Measurements from ENCODE around the gene SSRP1. TPM values are rescaled to one million over a fixed set of nuclear protein-coding genes. Genes with fewer than 3 reads are reported as not detected.
"Not testable (repeated sequence)": the region's sequence is repeated elsewhere in the genome, so short reads cannot be mapped to it uniquely, and the experiment has no call there.

SSRP1 gene, protein sequence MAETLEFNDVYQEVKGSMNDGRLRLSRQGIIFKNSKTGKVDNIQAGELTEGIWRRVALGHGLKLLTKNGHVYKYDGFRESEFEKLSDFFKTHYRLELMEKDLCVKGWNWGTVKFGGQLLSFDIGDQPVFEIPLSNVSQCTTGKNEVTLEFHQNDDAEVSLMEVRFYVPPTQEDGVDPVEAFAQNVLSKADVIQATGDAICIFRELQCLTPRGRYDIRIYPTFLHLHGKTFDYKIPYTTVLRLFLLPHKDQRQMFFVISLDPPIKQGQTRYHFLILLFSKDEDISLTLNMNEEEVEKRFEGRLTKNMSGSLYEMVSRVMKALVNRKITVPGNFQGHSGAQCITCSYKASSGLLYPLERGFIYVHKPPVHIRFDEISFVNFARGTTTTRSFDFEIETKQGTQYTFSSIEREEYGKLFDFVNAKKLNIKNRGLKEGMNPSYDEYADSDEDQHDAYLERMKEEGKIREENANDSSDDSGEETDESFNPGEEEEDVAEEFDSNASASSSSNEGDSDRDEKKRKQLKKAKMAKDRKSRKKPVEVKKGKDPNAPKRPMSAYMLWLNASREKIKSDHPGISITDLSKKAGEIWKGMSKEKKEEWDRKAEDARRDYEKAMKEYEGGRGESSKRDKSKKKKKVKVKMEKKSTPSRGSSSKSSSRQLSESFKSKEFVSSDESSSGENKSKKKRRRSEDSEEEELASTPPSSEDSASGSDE
- total RNA-seq (2014; rRNA removed; shearing (Covaris generic)) = 120 and 125 TPM in 2 replicates
- 81.1 and 86.4 TPM in 2 replicates for polyA plus RNA-seq (2014; cell fraction: nucleus; rRNA removed)

DNA sequence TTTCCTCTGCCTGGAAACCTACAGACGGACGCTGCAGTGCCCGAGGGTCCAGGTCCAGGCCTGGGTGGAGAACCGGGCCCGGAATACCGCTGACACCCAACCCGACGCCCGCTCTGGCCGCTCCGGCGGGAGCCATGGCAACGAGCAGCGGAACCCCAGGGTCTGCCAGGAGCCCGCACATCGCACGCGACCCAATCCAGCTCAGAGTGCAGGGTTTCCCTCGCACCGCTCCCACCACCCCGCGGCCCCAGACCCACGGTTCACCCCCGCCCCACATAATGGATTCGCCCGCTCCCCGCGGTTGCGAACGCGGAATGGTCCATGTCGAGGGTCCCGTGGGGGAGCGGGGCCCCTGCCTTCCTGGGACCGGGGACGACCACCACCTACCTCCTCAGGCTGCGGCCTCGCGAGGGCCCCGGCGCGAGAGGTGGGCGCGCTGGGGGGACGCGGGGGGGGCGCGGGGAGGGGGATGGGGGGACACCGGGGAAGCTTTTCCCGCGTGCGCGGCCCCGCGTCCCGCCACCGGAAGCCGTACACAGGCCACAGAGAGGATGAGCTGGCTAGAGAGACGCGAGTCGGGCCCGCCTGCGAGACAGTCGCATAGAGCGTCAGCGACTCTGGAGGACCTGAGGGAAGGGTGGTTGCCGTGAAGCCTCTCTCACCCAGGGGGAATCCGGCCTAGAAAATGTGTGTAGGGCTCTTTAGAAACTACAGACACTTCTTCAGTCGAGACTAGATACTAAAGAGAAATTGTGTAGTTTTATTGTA is at the start of gene SSRP1:
Gene SSRP1, minus strand, starts transcription at position 550 of the 768 bp plus-strand sequence. CDS start 771 bp downstream, outside the sequence.
- peak; percentile 78 for DNase-seq (ENCODE audit: extremely low read depth, low read depth)

DNA sequence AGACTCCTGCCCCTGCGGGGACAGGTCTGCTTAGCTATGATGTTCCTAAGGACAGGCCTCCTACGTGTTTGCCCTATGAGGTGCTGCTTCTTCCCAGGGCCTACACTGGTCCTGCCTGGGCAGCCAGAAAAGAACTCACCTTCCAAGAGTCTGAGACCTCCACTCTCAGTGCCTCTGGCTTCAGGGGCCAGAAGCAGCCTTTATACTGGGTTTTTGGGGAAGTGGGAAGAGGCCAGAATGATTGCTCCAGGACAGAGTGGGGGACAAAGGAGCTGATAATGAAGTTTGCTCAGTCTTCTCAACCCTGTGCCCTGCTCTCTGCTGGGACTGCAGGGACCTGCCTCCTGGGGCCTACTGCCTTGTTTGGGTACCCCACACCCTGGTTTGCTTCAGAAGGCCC is 45.3 kb upstream of the SSRP1 start, which contains the start of gene PRG3:
Gene PRG3, minus strand, starts transcription at position 176 of the 400 bp plus-strand sequence. CDS start 442 bp downstream, outside the sequence.
- no peak for DNase-seq (ENCODE audit: extremely low read depth, low read depth)

DNA sequence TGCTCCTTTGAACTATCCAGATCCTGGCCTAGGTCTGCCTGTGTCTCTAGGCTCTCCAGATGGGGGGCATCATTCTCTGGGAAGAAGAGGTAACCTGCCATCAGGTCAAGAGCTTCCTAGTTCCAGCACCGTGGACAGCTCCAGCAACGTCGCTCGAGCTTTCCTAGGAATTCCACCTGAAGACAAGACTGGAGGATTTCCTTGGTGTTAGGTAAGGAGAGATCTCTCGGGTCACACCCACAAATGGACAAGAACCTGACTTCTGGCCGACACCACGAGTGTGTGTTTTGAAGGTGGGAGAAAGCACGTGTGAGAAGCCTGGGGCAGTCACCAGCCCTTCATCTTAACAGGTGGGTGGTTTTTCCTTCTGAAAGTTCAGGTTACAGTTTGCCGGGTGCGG is 44.0 kb upstream of the SSRP1 start:
- peak; percentile 2 for DNase-seq (ENCODE audit: extremely low read depth, low read depth)

DNA sequence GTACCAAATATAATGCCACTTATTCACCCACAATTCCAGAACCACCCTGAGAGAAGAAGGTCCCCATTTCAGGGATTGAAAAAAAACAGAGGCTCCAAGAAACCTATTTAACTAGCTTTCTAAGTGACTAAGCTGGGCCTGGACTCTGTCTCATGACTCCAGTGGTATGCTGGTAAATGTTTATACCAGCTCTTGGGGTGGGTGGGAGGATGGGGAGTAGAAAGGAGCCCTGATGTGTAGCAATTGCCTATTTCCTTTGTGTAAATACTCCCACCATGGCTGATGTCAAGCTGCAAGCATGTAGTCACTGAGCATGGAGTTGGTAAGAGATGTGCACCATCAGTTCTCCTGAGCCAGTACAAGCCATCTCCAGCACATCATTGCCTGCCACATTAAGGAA is 42.5 kb upstream of the SSRP1 start:
- DNase-seq (ENCODE audit: extremely low read depth, low read depth) = no peak

DNA sequence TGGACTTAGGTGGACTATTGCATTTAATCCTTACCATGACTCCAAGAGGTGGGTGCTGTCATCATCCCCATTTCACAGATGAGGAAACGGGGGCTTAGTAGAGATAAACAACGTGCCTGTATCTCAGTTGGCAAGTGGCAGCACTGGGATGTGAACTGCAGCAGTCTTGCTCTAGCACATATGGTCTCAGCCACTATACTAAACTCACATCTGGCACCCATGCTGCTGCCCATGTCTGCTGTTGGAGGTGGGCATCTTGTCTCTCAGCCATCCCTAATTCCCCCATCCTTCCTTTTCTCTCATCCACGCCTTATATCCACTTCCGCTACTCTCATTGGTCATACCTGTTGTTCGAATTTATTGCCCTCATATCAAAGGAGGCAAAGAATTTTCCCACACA is 41.4 kb upstream of the SSRP1 start:
- DNase-seq (ENCODE audit: extremely low read depth, low read depth) = no peak

DNA sequence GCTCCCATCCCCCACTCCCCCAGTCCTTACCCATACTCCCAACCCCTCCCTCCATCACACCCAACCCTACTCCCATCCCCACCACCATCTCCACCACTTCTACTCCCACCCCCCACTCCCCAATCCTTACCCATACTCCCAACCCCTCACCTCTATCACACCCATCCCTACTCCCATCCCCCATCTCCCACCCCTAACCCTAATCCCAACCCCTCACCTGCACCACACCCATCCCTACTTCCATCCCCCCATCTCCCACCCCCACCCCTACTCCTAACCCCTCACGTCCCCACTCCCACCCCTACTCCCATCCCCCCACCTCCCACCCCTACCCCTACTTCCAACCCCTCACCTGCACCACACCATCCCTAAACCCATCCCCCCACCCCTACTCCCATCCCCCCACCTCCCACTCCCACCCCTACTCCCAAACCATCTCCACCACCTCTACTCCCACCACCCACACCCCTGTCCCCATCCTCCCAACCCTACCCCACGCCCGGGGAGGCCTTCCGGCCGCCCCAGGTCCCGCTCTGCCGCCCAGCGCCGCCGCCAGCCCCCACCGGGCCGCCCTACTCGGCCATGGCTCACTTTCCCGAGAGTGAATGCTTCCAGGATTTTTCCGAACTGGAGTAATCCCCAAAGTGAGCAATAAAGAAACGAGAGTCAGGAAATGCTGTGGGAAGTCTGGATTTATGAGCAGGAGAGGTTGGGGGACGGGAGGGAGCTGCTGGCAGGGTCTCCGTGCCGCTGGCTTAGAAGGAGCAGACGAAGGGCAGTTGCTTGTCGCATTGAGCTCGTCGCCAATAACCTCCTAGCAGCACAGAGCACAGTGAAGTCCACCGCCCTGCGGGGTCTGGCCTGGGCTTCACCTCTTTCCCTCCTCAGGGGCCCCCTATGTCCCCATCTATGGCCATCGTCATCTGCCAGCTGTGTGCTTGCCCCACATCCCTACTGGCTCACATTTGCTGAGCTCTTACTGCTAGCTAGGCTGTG is 40.7 kb upstream of the SSRP1 start:
- DNase-seq (ENCODE audit: extremely low read depth, low read depth) = no peak

DNA sequence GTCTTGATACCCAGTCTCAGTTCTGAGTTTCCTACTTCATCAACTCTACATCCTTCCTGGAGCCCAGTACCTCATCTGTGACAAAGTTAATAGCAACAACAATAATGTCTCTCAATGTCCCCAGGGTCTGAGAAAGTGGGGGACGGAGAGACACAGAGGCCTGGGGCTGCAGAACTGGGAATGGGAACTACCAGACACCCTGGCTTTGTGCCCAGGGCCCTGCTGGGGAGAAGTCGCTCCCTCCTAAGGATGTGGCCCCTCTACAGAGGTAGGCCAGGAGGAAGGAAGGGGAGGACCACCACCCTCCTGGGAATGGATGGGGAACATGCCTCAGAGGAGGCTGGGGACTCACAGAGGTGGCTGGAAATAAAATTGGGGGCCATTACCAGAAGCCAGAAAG is 39.8 kb upstream of the SSRP1 start:
- no peak for DNase-seq (ENCODE audit: extremely low read depth, low read depth)

DNA sequence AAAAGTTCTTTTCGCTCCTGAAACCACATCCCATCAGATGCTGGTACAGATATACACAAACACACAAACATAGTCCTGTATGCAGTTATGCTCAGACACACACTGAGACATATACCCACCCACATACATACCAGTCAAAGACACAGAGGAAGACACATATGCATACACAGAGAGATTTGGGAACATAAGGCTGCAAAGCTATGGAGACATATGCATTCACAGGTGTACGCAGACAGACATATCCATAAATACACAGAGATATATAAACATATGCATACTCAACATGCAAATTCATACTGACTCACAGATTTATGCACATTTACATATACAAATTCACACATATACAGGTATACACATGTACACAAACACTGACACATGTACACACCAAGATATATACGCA is 39.3 kb upstream of the SSRP1 start:
- DNase-seq (ENCODE audit: extremely low read depth, low read depth) = no peak

DNA sequence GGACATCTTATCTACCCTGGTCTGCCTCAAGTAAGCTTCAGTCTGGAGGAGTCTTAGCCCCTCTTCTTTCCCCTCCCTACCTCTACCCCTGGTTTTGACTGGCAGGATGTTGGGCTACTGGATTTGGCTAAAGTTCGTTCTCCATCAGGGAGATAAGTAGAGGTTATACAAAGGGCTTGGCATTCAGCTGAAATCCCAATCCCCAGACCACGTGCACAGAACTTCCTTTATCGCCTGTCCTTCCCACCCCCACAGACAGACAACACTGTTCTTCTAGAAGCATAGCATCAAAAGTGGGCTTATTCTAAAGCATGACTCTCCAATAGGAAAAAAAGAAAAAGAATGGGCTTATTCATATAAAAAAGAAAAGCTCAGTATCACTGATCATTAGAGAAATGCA is 37.5 kb upstream of the SSRP1 start:
- DNase-seq (ENCODE audit: extremely low read depth, low read depth) = no peak

DNA sequence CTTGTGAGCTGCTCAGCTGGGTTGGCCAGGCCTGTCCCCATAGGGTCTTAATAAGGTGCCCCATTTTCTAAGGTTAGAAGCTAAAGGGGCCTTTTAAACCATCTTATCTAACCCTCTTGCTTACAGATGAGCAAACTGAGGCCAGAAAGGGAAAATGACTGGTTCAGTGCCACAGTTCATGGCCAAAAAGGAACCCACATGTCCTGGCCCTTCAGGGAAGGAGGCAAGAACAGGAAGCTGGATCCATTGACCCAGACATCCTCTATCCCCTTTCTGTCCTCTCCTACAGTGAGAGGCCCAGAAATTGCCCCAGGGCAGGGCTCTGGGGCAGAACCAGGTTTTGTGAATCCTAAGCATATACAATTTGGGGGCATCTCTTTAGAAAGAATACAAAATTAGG is 35.2 kb upstream of the SSRP1 start:
- no peak for DNase-seq (ENCODE audit: extremely low read depth, low read depth)

DNA sequence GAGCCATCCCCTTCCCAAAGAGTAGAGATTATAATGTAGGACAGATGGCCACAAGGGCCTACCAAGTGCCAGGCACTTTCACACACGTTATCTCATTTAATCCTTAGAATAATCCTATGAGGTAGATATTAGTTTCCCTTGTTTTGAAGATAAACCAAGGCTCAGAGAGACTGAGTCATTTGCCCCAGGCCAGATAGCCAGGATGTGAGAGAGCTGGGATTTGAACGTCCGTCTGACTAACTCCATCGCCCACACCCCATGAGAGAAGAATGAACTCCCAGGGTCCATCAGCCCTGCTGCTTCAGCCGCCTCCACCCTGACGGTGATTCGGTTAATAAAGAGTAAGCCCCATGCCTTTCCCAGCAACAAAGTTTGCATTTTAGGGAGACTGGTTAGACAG is 34.6 kb upstream of the SSRP1 start:
- no peak for DNase-seq (ENCODE audit: extremely low read depth, low read depth)

DNA sequence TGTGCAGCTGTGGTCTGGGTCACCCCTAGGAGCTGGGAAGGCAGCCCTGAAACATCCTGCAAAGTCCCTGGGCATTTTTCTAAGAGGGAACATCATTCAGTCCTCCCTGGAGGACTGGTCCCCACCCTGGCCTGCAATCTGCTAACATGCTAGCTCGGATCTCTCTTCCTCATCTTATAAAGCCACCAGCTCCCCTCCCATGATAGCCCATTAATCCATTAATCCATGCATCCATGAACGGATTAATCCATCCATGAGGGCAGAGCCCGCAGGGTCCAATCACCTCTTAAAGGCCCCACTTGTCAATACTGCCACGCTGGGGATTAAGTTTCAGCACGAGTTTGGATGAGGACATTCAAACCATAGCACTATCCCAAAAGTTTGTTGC is 33.1 kb upstream of the SSRP1 start:
- no peak for DNase-seq (ENCODE audit: extremely low read depth, low read depth)

DNA sequence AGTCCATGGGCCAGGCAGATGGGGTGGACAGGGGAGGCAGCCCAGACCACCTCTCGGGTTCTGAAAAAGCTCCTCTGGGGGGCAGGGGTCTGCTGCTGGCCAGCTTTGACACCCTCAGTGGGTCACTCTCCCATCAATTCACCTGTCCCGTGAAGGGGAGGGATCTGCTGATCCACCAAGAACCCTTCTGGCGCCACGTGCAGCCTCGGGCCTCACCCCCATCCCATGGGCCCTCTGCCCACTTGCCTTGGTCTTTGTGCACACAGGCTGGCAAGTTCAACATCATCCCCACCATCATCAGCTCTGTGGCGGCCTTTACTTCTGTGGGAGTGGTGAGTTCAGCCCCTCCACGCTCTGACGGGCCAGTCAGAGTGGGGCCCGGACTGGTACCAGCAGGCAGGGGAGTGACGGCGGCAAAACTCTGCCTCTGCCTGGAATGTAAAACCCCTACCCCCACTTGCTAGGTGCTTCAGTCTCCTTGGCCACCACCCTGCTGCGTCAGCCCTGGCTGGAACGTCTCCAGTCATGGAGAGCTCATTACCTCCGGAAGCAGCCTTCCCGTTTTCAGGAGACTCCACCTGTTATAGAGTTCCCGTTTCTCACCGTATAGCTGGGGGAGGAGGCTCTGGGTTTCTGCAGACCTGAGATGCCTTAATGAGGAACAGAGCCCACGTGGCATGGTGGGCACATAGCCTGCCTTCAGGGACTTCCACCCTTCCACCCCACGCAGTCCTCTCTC is 32.6 kb upstream of the SSRP1 start:
- no peak for DNase-seq (ENCODE audit: extremely low read depth, low read depth)

DNA sequence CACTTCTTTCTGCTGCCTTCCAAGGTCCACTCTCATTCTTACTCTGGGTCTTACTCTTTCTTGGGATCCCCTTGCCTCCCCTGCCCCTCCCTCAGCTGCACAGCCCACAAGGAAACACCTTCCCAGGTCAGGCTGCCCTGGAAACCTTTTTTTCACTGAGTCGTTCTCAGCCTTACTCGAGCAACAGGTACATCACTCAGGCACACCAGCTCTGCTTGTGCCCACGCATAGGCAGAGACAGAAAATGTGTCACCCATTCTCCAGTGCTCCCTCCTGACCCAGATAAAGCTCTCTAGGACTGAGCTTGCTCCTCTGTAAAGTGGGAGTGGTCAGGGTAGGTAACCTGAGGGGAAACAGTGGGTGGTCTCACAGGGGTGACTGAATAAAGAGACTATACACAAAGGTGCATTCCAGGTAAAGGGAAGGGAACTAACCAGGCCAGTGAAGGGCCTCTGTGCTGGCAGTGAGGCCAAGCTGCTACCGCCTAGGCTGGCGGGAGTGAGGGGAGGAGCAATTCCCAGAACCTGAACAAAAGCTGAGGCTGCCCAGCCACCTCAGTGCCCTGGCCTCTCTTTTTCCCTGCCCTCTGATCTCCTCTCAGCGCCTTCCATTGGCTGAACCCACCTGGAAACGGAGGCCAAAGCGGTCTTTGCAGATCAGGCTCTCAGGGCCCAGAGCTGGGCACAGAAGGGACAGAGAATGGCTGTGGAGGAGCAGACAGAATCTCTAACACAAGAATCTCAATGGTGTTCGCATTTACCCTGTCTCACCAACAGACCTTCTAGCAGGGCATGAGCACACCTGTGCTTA is 29.4 kb upstream of the SSRP1 start:
- no peak for DNase-seq (ENCODE audit: extremely low read depth, low read depth)

DNA sequence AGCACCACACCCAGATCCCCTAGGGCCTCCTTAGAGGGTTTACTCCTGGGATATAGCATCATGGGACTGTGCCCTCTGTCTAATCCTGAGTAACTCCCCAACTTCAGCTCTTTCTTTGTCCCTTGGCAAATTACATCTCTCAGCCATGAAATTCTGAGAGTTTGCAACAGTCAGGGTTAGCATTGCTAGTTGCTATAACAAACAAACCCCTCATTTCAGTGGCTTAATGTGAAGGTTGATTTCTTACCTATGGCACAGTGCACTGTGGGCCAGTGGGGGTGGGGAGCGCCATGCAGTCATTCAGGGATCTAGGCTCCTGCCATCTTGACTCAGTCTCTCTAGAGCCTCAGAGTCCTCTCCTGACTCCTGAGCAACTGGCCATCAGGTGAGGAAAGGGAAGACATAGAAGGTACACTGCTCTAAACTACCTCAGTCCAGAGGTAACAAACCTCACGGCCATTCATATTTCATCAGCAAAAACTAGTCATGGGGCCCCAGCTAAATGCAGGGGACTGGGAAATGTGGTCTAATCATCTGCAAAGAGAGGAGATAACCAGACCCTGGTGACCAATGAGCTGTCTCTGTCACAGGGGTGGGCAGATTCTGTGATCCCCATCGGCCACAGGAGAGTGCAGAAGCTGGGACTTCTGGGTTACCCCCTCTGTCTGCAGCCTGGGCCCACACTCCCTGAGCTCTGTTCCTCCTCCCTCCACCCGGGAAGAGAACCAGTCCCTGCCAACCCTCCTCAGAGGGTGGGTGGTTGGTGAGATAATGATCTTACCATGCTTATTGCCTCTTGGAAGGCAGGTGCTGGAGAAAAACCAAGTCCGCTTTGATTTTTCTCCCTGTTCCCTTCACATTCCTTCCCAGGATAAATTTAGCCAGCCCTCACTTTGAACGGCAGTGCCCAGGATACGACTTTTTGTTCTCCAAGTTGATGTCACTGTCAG is 27.7 kb upstream of the SSRP1 start:
- no peak for DNase-seq (ENCODE audit: extremely low read depth, low read depth)

DNA sequence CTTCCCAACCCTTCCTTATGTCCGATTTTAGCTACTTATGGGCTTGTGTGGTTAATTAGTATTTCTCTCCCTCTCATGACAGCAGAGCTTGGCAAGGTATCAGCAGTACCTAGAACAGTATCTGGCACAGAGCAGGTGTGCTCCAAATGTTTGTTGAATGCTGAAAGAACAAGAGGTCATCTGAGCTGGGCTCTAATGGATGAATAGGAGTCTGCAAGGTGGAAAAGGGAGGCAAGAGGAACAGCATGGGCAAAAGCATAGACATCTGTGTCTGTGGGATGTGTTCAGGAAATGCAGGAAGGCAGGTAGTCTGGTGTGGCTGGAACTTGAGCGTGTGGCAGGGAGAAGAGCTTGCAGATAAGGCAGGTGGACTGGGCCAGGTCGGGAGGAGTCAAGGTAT is 26.2 kb upstream of the SSRP1 start:
- no peak for DNase-seq (ENCODE audit: extremely low read depth, low read depth)

DNA sequence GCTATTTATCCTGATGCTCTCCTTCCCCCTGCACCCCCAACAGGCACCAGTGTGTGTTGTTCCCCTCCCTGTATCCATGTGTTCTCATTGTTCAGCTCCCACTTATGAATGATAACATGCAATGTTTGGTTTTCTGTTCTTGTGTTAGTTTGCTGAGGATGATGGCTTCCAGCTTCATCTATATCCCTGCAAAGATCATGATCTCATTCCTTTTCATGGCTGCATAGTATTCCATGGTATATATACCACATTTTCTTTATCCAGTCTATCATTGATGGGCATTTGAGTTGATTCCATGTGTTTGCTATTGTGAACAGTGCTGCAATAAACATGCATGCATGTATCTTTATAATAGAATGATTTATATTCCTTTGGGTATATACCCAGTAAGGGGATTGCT is 25.7 kb upstream of the SSRP1 start:
- DNase-seq (ENCODE audit: extremely low read depth, low read depth) = not testable (repeated sequence)

All from NCI-H460 (cell line).